Medulla oblongata (tissue), 1 donor: ENCODE results near the gene MYCL.

ENCODE experiments used
- DNase-seq: peaks from one replicate; pipeline ENCODE4 v3.0.0-alpha.2; 2015; ENCODE audit errors: extremely low spot score

Gene MYCL, protein sequence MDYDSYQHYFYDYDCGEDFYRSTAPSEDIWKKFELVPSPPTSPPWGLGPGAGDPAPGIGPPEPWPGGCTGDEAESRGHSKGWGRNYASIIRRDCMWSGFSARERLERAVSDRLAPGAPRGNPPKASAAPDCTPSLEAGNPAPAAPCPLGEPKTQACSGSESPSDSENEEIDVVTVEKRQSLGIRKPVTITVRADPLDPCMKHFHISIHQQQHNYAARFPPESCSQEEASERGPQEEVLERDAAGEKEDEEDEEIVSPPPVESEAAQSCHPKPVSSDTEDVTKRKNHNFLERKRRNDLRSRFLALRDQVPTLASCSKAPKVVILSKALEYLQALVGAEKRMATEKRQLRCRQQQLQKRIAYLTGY

GRCh38 chr1:39901714-39902459, at the start of gene MYCL:
Gene MYCL (minus strand): TSS chr1:39901917. CDS start chr1:39901434, 483 bp downstream.
- DNase-seq: peak; percentile 75

- DNase-seq: no peak
Measured at GRCh38 chr1:39949891-39950290, 48.2 kb upstream of the MYCL start.

DNA sequence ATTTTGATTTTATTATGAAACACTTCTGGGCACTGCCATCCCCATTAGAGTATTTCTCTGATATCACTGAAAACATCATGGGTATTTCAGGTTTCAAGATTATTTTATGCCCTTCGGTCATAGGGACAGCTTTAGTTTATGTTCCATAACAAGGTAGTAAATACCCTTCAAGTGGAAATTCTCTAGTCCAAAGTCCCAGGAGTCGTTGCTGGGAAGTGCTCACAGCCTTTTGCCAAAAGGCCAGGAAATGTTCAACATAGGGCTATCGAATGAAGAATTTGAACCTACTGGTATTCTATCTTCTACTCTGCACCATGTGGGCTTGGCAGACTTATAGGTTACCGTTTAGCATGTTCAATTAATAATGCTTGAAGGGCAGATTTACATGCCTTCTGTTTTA, 45.5 kb upstream of the MYCL start:
- no peak for DNase-seq

GRCh38 chr1:39946216-39946615, 44.5 kb upstream of the MYCL start:
- no peak for DNase-seq

DNA sequence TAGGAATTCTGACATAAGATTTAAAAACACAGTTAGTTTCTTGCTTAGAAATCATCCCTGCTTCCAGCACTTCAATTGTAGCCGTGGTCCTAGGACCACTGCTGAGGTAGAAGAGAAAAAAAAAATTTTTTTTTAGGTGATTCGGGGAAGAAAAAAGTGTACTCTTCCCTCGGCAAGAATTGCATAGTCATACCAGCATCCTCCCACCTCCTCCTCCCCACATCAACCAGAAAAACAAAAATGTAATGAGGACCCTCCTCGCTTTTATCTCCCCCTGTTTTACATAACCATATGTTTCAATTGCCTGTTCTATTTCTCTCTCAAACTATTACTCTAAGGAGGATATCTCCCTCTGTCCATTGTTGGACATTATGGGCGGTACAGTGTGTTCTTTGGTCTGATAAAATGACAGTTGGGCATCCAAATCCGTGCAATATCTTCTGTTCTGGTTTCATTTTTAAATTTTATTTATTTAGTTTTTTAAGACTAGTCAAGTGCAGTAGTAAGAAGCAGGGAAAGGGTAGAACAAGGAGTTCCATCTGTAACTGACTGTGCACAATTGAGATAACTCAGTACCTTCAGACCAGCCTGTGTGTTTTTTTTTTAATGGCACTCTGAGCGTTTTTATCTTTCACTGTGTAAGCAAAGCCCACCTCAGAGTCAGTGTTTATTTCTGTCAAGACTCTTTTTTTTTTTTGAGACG, 42.8 kb upstream of the MYCL start:
- DNase-seq: no peak

DNA sequence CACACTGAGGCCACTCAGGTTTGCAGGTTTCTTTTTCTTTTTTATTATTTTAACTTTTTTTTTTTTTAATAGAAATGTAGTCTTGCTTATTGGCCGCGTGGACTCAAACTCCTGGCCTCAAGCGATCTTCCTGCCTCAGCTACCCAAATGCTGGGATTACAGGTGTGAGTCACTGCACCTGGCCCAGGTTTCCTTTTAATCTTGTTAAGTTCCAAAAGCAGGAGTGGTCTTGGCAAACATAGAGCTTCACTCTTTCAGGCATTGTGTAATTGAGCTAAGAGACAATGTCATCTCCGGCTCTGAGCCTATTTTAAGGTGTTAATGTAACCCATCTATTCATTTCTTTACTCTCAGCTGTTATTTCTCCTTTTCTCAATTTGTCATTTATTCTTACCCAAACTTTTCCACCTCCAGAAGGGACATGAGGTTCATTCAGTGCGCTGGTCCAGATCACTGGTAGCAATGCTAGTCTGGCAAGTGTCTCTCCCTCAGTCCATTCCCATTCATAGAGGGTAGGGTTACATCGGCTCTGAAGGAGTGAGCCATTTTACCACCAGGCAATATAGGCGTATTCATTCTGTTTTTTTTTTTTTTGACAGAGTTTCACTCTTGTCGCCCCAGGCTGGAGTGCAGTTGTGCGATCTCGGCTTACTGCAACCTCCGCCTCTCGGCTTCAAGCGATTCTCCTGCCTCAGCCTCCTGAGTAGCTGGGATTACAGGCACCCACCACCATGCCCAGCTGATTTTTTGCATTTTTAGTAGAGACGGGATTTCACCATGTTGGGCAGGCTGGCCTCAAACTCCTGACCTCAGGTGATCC, 42.0 kb upstream of the MYCL start:
- DNase-seq: no peak

- DNase-seq: no peak
Measured at GRCh38 chr1:39940980-39941871, 39.5 kb upstream of the MYCL start.

- DNase-seq: peak; percentile 67
Measured at GRCh38 chr1:39940253-39940652, 38.5 kb upstream of the MYCL start.

- no peak for DNase-seq
Measured at GRCh38 chr1:39938856-39939255, 37.1 kb upstream of the MYCL start.

DNA sequence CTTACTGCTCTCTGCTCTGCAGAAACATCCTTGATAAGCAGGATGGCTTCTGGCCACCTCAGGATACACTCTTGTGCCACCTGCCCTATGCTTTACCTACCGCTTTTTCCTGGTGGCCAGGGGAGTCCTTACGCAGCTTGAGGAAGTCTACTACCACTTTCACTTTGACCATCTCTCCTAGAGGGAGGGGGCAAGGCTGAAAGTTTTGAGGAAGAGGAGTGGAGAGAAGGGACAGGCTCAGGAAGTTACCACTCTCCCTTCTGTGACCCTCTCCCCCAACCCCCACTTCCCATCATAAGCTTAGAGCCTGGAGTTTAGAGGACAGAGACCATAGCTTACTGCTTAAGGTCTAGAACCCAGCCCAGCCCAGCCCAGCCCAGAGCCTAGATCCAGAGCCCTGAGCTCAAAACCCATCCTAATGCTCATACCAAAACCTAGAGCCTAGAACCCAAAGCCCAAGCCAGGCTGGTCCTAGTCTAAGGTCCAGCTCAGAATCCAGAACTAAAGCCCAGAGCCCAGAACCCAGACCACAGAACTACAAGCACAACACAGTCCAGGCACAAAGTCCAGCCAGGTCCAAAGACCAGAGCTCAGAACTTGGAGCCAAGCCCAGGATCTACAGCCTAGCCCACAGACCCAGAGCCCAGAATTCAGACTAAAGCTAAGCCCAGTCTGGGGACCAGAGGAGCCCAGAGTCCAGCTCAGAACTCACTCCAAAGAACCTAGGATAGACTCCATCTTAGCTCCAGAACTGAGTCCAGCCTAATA, 35.2 kb upstream of the MYCL start:
- peak; percentile 84 for DNase-seq

- peak; percentile 83 for DNase-seq
Measured at GRCh38 chr1:39933956-39934941, 32.5 kb upstream of the MYCL start.

DNA sequence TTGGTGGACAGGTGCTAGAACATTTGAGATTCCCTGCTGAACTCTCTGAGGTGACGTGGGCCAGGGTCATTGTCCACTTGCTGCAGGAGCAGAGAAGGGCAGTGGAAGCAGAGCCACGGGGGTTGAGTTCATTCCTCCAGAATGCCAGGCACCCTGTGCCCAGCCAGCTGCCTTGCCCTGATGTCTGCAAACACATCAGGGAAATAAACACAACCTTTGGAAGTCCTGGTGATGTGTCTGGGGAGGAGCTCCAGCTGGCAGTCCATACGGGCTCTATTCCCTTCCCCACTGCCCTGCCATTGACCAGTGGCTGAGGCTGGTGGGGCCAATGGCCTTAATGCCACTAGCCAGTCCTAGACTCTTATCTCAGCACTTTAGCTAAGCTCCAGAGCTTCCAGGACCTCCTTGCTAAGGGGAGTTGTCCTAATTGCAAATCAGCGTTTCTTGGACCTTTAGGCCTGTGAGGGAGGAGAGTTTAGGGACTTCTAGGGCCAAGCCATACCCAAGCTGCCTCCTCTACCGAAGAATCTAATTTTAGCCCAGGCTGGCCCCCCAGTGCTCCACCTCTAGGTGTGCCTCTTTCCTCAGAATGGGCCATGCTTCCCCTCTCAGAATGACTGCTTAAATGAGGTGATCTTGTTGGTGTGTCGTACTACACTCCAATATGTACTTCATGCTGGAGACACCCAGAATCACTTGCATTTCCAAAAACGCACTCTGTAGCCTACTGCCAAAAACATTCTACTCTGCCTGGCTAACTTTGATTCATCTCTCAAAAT, 27.3 kb upstream of the MYCL start:
- DNase-seq: no peak

GRCh38 chr1:39927538-39927937, 25.8 kb upstream of the MYCL start:
- no peak for DNase-seq

DNA sequence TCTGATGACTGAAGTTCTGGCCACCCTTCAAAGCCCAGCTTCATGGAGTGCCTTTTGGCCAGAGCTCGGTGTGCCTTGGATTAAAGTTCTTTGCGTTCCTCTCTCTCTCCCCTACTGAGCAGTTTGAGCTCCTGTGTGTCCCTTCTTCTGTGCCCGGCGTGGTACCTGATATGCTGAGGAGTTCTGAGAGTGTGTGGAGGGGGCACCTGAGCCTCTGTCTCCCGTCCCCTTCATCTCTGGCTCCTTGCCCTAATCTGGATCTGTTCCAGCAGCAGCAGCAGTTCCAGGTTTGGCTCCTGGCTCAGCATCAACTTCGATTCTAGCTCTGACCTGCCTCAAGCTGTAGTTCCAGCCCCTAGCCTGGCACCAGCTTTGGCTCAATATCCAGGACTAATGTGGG, 25.1 kb upstream of the MYCL start:
- no peak for DNase-seq

- DNase-seq: peak; percentile 29
Measured at GRCh38 chr1:39926343-39926793, 24.7 kb upstream of the MYCL start.

DNA sequence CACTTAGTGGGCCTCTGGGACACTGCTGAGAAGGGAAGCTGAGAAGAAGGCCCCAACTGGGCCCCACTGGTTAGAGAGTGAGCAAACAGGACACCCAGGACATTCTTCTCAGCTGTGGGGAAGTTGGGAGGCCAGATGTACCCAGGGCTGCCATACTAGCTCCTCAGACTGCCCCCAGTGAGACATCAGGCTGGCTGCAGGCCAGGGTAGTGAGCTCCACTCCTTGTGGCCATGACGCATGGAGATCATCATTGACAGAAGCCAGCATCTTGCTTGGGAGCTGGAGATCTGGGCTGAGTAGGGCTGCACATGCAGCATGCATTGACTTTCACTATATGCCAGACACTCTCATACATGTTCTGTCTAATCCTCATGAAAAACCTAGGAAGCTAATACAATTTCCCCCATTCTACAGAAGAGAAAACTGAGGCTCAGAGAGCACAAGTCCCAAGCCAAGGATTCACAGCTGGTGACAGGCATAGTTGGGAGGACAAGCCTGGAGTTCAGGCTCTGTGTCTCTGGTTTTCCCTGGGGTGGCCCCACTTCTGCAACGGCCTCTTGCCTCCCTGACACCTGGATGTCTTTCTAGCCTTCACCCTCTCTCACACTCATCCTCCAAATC, 24.1 kb upstream of the MYCL start:
- DNase-seq: no peak

DNA sequence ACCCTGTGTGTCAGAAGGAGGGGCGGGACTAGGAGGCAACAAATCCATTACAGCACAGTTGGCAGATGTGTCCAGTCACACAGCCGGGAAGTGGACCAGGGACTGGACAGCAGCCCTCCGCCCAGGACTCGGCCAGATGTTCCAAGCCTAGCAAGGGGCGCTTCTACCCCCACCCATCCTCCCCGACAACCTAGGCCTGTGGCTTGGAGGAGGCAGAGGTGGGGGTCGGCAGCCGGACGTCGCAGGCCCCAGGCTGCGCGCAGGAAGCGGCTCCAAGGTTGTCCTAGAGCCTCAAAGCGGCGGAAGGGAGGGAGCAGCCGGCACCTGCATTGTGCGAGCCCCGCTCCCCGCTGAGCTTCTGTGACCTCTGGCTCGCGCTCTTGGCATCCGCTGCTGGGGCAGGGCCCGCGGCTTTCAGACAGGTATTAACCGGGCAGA, 20.6 kb upstream of the MYCL start:
- DNase-seq: no peak
